ENCODE results near the gene C19orf18. TPM values are rescaled to one million over a fixed set of nuclear protein-coding genes. Genes with fewer than 3 reads are reported as not detected.
A peak's percentile ranks its signal among the peaks of the same experiment; 100 is the strongest.

Gene C19orf18
- total RNA-seq, 1 donor from 2014 or later: not detected

DNA sequence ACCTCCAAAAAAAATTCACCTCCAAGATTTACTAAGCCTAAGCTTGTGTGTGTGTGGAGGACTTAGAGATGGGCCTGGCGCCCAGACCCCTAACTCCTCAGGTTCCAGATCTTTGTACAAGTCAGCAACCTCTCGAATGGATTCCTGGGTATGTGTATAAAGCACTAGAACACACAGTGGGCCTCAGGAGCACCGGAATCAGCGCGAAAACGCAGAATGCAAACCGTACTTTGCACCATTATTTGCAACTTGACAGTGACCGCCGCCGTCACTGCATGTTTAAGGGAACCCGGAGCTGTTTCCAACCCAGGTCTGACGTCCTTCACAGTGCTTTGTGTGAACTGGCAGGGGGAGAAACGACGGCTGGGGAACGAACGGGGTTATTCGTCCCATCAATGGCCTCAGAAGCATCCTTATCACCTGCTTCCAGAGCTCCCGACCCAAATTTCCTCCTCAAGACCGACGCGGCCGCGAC lies 27.6 kb upstream of the C19orf18 start:
- Mint-ChIP-seq H3K27me3 (no peaks in the 10 kb centered on the region), H3K4me1 (peaks cover 11% of the 10 kb centered on the region), H3K9me3 (peaks cover 30% of the 10 kb centered on the region), H3K4me3 (peak overlapping the region; percentile 84), H3K36me3 (ENCODE audit: low read depth) (peaks cover 83% of the 10 kb centered on the region), H3K27ac (peak overlapping the region; percentile 84)
- peak; percentile 76 for DNase-seq
- intact Hi-C loops (cut with micrococcal nuclease): loop anchor here (1.0 to 10.0 kb wide), 5 partner anchors 55 to 567 kb away; partner anchors contain the start of genes ZNF256, ZNF417, ZNF749 and ZNF776

DNA sequence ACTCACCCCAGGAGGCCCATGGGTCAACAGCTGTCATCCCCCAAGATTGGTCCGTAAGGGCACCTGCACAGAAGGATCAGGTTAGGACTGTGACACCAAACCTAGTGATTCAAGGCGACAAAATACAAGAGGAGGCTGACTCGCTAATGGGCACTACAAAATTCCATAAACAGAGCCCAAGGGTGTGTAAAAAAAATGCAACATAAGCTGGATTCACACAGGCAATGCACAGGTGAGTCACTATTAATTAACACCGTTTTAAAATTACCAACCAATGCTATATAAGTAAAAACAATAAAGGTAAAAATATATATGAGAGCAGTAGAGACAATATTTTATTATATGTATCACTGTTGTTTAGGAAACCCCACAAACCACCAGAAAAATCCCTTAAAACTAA lies 26.3 kb upstream of the C19orf18 start:
- intact Hi-C loops (cut with micrococcal nuclease): loop anchor here (10.0 kb wide), 1 partner anchor 256 kb away; the partner anchor contains the start of gene ZNF776
- no peak for DNase-seq
- peak overlapping the region; percentile 84 for H3K4me3 Mint-ChIP-seq
- H3K27ac Mint-ChIP-seq: peak overlapping the region; percentile 20
- H3K9me3 Mint-ChIP-seq: peaks cover 32% of the 10 kb centered on the region
- H3K36me3 Mint-ChIP-seq (ENCODE audit: low read depth): peaks cover 80% of the 10 kb centered on the region
- no peaks in the 10 kb centered on the region for H3K27me3 Mint-ChIP-seq
- peaks cover 11% of the 10 kb centered on the region for H3K4me1 Mint-ChIP-seq

DNA sequence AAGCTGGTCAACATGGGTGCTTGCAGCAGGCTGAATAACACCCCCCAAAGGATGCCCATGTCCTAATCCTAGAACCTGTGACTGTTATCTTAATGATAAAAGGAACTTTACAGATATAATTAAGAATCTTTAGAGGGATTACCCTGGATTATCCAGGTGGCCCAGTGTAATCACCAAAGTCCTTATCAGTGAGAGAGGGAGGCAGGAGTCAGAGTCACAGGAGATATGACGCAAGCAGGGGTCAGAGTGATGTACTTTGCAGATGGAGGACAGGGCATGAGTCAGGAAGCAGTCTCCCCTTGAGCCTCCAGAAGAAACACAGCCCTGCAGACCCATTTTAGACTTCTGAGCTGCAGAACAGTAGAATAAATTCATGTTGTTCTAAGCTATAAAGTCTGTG lies 18.5 kb upstream of the C19orf18 start:
- Mint-ChIP-seq H3K36me3 (ENCODE audit: low read depth) (peaks cover 54% of the 10 kb centered on the region), H3K27me3 (no peaks in the 10 kb centered on the region), H3K4me1 (no peaks in the 10 kb centered on the region), H3K27ac (no peak overlapping the region), H3K4me3 (no peak overlapping the region), H3K9me3 (peaks cover 36% of the 10 kb centered on the region)
- no peak for DNase-seq
- intact Hi-C loops (cut with micrococcal nuclease): no loop called here

DNA sequence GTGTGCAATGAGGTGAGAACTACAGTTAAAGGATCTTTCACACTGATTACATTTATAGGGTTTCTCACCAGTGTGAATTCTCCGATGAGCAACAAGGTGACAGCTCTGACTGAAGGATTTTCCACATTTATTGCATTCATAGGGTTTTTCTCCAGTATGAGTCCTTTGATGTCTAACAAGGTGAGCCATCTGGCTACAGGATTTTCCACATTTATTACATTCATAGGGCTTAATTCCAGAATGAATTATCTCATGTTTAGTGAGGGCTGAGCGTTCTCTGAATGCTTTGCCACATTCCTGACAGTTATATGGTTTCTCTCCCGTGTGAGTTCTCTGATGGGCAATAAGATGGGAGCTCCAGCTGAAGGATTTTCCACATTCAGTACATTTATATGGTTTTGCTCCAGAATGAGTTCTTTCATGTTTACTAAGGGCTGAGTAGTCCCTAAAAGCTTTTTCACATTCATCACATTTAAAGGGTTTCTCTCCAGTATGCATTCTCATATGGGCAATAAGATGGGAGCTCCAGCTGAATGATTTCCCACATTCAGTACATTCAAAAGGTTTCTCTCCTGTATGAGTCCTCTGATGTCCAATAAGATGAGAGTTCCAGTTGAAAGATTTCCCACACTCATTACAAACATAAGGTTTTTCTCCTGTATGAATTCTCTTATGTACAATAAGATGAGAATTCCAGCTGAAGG lies 4.4 kb upstream of the C19orf18 start:
- H3K36me3 Mint-ChIP-seq (ENCODE audit: low read depth): peaks cover 43% of the 10 kb centered on the region
- no peak for DNase-seq
- no peaks in the 10 kb centered on the region for H3K27me3 Mint-ChIP-seq
- H3K27ac Mint-ChIP-seq: no peak overlapping the region
- H3K9me3 Mint-ChIP-seq: peaks cover 9% of the 10 kb centered on the region
- intact Hi-C loops (cut with micrococcal nuclease): no loop called here
- H3K4me3 Mint-ChIP-seq: no peak overlapping the region
- H3K4me1 Mint-ChIP-seq: no peaks in the 10 kb centered on the region

DNA sequence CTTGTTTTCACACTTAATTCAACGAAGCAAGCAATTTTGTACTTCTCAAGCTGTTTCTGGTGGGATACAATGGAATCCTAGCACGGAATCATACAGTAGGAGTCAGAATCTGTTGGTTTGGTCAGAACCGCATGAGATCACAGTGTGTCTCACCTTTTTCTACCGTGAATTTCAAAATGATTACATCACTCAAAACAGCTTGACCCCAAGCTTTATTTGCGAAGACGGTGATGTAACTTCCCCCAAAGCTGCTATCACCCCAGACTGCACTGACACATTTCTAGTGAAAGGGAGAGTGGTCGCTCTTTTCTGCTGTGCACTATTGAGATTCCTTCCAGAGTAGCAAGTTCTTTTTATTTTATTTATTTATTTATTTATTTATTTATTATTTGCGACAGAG lies 9.6 kb downstream of the C19orf18 start:
- H3K36me3 Mint-ChIP-seq (ENCODE audit: low read depth): peaks cover 2% of the 10 kb centered on the region
- peaks cover 24% of the 10 kb centered on the region for H3K9me3 Mint-ChIP-seq

DNA sequence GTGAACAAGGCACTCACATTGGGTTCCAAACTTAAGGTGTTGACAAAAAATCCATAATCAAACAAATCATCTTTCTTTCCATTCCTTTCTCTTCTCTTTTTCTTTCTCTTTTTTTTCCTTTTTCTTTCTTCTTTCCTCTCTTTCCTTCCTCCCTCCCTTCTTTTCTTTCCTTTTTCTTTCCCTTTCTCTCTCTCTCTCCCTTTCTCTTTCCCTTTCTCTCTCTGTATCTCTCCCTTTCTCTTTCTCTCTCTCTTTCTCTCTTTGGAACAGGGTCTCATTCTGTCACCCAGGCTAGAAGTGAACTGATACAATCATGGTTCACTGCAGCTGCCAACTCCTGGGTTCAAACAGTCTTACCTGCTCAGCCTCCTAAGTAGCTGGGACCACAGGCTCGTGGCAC lies 12.5 kb downstream of the C19orf18 start:
- no peak for DNase-seq
- H3K4me3 Mint-ChIP-seq: no peak overlapping the region
- no peak overlapping the region for H3K27ac Mint-ChIP-seq
- no peaks in the 10 kb centered on the region for H3K27me3 Mint-ChIP-seq
- peaks cover 4% of the 10 kb centered on the region for H3K36me3 Mint-ChIP-seq (ENCODE audit: low read depth)
- peaks cover 23% of the 10 kb centered on the region for H3K9me3 Mint-ChIP-seq
- intact Hi-C loops (cut with micrococcal nuclease): no loop called here
- no peaks in the 10 kb centered on the region for H3K4me1 Mint-ChIP-seq

More for the DNA sequence above, 9.6 kb downstream of the C19orf18 start:
- no peaks in the 10 kb centered on the region for H3K27me3 Mint-ChIP-seq
- H3K4me1 Mint-ChIP-seq: no peaks in the 10 kb centered on the region
- DNase-seq: no peak
- no peak overlapping the region for H3K27ac Mint-ChIP-seq
- intact Hi-C loops (cut with micrococcal nuclease): no loop called here
- no peak overlapping the region for H3K4me3 Mint-ChIP-seq

DNA sequence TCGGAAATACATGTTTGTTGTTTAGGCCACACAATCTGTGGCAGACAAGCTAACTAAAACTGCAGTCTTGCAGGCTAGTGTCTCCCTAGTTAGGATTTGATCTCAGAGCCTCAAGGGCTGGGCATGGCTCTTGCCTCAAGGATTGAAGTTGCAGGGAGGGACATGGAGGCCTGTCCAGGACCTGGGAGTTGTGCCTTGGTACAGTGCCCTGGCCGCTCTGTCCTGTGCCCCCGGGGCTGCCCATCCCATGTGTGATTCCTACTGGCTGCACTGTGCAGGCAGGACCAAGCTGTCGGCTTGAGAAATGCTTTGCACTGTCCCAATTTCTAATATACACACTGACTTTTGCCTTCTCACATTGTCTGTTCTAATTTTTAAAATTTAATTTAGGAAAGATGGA lies 19.3 kb downstream of the C19orf18 start:
- no peak overlapping the region for H3K27ac Mint-ChIP-seq
- no peaks in the 10 kb centered on the region for H3K4me1 Mint-ChIP-seq
- H3K9me3 Mint-ChIP-seq: peaks cover 26% of the 10 kb centered on the region
- H3K36me3 Mint-ChIP-seq (ENCODE audit: low read depth): peaks cover 3% of the 10 kb centered on the region
- H3K4me3 Mint-ChIP-seq: no peak overlapping the region
- DNase-seq: no peak
- H3K27me3 Mint-ChIP-seq: no peaks in the 10 kb centered on the region
- intact Hi-C loops (cut with micrococcal nuclease): no loop called here

DNA sequence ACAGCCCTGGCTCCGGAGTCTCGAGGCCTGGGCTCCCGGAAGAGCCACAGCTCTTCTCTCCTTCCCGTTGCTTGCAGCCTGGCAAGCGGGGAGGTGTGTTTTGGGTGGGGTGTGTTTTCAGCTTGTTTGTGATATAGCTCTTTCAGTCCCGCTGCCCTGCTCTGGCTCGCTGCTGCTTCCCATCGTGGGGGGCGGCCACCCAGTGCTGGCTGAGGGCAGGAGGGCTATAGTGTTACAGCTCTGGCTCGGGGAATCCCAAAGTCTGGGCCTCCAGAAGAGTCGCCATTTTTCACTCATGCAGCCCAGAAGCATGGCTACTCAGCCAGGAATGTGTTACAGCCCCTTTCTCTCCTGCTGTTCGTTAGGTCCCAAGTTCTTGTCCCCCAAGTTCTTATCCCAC lies 24.6 kb downstream of the C19orf18 start:
- H3K9me3 Mint-ChIP-seq: peaks cover 28% of the 10 kb centered on the region
- no peak overlapping the region for H3K27ac Mint-ChIP-seq
- H3K36me3 Mint-ChIP-seq (ENCODE audit: low read depth): peaks cover 19% of the 10 kb centered on the region
- intact Hi-C loops (cut with micrococcal nuclease): no loop called here
- H3K27me3 Mint-ChIP-seq: no peaks in the 10 kb centered on the region
- H3K4me3 Mint-ChIP-seq: no peak overlapping the region
- DNase-seq: no peak
- peaks cover 11% of the 10 kb centered on the region for H3K4me1 Mint-ChIP-seq

DNA sequence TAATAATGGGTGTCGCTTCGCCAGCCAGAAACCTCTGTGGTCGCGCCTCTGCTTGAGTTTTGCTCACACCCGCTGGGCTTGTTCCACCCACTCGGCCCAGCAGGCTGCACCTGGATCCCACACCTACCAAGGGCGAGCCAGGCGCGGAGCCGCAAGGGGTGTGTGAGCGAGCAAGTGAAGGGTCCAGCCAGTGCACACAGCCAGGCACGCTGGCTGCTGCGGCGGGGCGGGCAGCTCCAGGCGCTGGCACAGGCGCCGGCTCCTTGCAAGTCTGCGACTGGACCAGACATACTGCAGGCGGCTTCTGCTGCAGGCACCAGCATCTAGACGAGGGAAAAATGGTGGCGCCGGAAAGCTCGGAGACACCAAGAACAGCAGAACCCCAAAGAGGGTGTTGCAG lies 25.0 kb downstream of the C19orf18 start:
- intact Hi-C loops (cut with micrococcal nuclease): no loop called here
- Mint-ChIP-seq H3K27ac (no peak overlapping the region), H3K9me3 (peaks cover 25% of the 10 kb centered on the region), H3K27me3 (no peaks in the 10 kb centered on the region), H3K4me1 (peaks cover 11% of the 10 kb centered on the region), H3K36me3 (ENCODE audit: low read depth) (peaks cover 22% of the 10 kb centered on the region), H3K4me3 (no peak overlapping the region)
- DNase-seq: no peak

DNA sequence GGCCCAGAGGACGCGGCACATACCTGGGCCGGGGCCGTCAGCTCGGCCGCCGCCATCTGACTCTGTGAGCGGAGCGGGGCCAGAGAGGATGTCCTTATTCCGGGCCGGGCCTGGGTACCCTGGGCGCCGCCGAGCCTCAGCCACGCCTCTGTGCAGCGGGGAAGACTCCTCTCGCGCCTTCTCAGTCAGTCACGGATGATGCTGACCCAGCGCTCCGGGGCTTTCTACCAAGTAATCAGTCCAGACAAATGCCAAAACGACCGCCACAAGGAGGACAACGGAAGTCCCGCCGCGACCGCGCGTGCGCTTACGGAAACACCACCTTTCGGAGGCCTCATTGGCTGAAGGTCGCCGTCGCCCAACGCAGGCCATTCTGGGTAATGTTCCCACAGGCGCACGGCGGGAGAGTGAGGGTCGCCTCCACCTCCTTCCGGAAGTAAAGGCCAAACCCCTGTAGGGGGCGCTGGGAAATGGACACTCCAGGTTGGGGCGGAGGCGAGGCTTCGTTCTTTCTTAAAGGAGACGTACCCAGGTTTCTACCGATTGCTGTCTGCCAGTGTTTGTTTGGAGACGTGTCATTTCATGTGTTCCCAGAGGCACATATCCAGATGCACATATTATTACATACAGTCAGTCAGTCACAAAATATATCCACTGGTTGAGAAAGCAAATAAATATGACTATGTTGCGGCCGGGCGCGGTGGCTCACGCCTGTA lies 26.8 kb downstream of the C19orf18 start, which contains the start of gene ZNF256:
Gene ZNF256 (minus strand): TSS at position 288 of the 716 bp plus-strand sequence. CDS start 232 bp downstream, at position 56.
- Mint-ChIP-seq H3K27me3 (no peaks in the 10 kb centered on the region), H3K4me3 (peak within 1 kb of the TSS; percentile 96), H3K4me1 (peaks cover 11% of the 10 kb centered on the region), H3K27ac (peak within 1 kb of the TSS; percentile 90), H3K9me3 (peaks cover 37% of the 10 kb centered on the region), H3K36me3 (ENCODE audit: low read depth) (peaks cover 39% of the 10 kb centered on the region)
- intact Hi-C loops (cut with micrococcal nuclease): loop anchor here (1.0 to 2.0 kb wide), 2 partner anchors 31 to 55 kb away; partner anchors contain the start of genes ZNF417 and ZNF606
- DNase-seq: peak; percentile 94

DNA sequence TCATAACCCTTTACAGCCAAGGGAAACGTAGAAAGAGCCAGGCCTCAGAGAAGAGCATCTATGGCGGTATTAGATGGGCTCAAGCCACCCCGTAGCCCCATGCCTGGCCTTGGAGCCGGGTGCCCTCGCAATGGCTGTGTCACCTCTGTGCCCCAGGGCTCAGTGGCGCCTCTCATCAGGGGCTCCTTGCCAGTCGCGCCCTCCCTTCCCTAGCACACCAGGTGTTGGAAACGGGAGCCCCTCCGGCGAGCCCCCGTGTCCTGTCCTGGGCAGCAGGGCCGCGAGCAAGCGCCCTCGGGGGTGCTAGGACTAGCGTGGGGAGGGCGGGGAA lies 27.3 kb downstream of the C19orf18 start:
- H3K4me1 Mint-ChIP-seq: peaks cover 11% of the 10 kb centered on the region
- intact Hi-C loops (cut with micrococcal nuclease): loop anchor here (1.0 to 2.0 kb wide), 2 partner anchors 31 to 56 kb away; partner anchors contain the start of genes ZNF417 and ZNF606
- H3K27me3 Mint-ChIP-seq: no peaks in the 10 kb centered on the region
- H3K4me3 Mint-ChIP-seq: peak overlapping the region; percentile 96
- peaks cover 41% of the 10 kb centered on the region for H3K9me3 Mint-ChIP-seq
- H3K36me3 Mint-ChIP-seq (ENCODE audit: low read depth): peaks cover 44% of the 10 kb centered on the region
- no peak overlapping the region for H3K27ac Mint-ChIP-seq
- no peak for DNase-seq

DNA sequence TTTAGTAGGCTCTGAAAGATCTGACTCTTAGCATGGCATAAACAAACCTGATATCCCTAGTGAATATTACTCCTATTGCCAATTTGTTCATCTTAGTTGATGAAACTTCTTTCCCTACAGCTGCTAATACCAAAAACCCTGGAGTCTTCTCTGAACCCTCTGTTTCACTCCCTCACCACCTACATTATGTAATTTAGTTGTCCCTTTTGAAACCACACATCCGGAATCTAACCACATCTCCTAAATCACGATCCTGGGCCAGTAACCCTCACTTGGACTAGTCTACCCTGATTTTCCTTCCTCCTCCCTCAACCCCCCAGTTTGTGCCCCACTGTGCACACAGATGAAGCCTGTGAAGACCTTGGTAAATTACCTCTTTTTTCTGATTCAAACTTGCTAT lies 28.0 kb downstream of the C19orf18 start:
- Mint-ChIP-seq H3K9me3 (peaks cover 44% of the 10 kb centered on the region), H3K27ac (no peak overlapping the region), H3K4me3 (peak overlapping the region; percentile 96), H3K36me3 (ENCODE audit: low read depth) (peaks cover 51% of the 10 kb centered on the region), H3K27me3 (no peaks in the 10 kb centered on the region), H3K4me1 (peaks cover 11% of the 10 kb centered on the region)
- DNase-seq: no peak
- intact Hi-C loops (cut with micrococcal nuclease): loop anchor here (2.0 kb wide), 1 partner anchor 56 kb away; the partner anchor contains the start of gene ZNF606

DNA sequence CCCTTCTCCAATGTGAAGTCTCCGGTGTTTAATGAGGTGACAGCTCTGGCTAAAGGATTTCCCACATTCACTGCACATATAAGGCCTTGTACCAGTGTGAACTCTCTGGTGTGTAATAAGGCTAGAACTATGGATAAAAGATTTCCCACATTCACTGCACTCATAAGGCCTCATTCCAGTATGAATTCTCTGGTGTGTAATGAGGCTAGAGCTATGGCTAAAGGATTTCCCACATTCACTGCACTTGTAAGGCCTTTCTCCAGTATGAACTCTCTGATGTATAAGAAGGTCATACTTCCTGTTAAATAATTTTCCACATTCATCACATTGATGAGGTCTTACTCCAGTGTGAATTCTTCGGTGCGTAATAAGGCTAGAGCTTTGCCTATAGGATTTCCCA lies 32.7 kb downstream of the C19orf18 start:
- intact Hi-C loops (cut with micrococcal nuclease): no loop called here
- no peak for DNase-seq

DNA sequence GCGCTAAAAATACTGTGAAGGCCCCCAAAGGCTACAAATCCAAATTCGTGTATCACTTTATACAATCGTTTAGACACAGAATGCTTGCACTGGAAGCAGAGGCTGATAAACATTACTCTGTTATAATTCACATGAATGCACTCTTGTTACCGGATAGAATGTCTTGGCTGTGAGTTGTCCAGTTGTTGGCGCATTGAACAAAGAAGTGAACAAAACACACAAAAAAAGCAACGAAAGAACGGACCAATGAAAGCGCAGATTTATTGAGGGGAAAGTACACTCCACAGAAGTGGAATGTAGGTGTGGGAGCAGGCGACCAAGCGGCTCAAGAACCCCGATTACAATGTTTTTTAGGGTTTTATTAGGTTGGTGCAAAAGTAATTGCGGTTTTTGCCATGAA lies 38.6 kb downstream of the C19orf18 start:
- H3K9me3 Mint-ChIP-seq: peaks cover 34% of the 10 kb centered on the region
- H3K4me1 Mint-ChIP-seq: no peaks in the 10 kb centered on the region
- H3K36me3 Mint-ChIP-seq (ENCODE audit: low read depth): peaks cover 44% of the 10 kb centered on the region
- H3K27me3 Mint-ChIP-seq: no peaks in the 10 kb centered on the region
- intact Hi-C loops (cut with micrococcal nuclease): no loop called here
- H3K27ac Mint-ChIP-seq: no peak overlapping the region
- no peak overlapping the region for H3K4me3 Mint-ChIP-seq
- no peak for DNase-seq

More for the DNA sequence above, 32.7 kb downstream of the C19orf18 start:
- Mint-ChIP-seq H3K27me3 (no peaks in the 10 kb centered on the region), H3K9me3 (peaks cover 51% of the 10 kb centered on the region), H3K27ac (no peak overlapping the region), H3K4me3 (no peak overlapping the region), H3K36me3 (ENCODE audit: low read depth) (peaks cover 74% of the 10 kb centered on the region), H3K4me1 (peaks cover 7% of the 10 kb centered on the region)
